Peyer's patch (tissue), 4 donors: Measurements from ENCODE around the gene LSM10. TPM values are rescaled to one million over a fixed set of nuclear protein-coding genes. Genes with fewer than 3 reads are reported as not detected.

Experiments used
- DNase-seq, 3 donors: peaks; one replicate each; pipeline ENCODE4 v3.0.0-alpha.2; 2017 to 2019
- H3K27ac ChIP-seq, 4 donors: fragments of 200-600 bp; sonication (generic); one replicate each; pipeline ENCODE4 v1.5.1; 2016 to 2019
- H3K27me3 ChIP-seq, 2 donors: fragments of 200-600 bp; sonication (generic); one replicate each; pipeline ENCODE4 v1.5.1; 2019
- H3K36me3 ChIP-seq, 3 donors: fragments of 200-600 bp; sonication (generic); one replicate each; pipeline ENCODE4 v1.5.1; 2016 to 2019
- H3K4me1 ChIP-seq, 4 donors: fragments of 200-600 bp; sonication (generic); one replicate each; pipeline ENCODE4 v1.5.1; 2016 to 2019
- H3K4me3 ChIP-seq, 4 donors: fragments of 200-600 bp; sonication (generic); 1 replicate in 3 of 4; 2 replicates in 1 of 4; pipeline ENCODE4 v1.5.1; 2016 to 2019; ENCODE audit warnings: mild to moderate bottlenecking in 1 of 4
- H3K9me3 ChIP-seq, 4 donors: fragments of 200-600 bp; sonication (generic); one replicate each; pipeline ENCODE4 v1.5.1; 2016 to 2019; ENCODE audit warnings: mild to moderate bottlenecking in 1 of 4
- CTCF ChIP-seq, 6 experiments: fragments of 450-650 bp in 4 of 6; fragments of 200-600 bp in 2 of 6; sonication (generic) in 1 of 6; IDR thresholded peaks; one replicate each; pipeline ENCODE4 v1.5.1; 2017 to 2019; ENCODE audit warnings: antibody characterized with exemption in 6 of 6, mild to moderate bottlenecking in 3 of 6, moderate library complexity in 1 of 6
- POLR2A ChIP-seq, 2 donors: fragments of 450-650 bp; IDR thresholded peaks; one replicate each; pipeline ENCODE4 v1.5.1; 2017; ENCODE audit warnings: antibody characterized with exemption in 2 of 2, mild to moderate bottlenecking in 2 of 2, moderate library complexity in 2 of 2
- total RNA-seq, 4 donors: library from RNA; depleted of rRNA; stranded (reverse); fragments of >200 nt; gene quantifications; one replicate each; pipeline ENCODE4 v1.1.0, GENCODE V29; 2016

Gene LSM10
- total RNA-seq, 4 donors from 2014 or later: 25.5 to 42.9 (median 31.2) TPM

- Histone ChIP-seq H3K27me3 (no peaks in the 10 kb centered on the region), H3K36me3 (no peaks in the 10 kb centered on the region), H3K4me3 (no peak overlapping the region), H3K9me3 (no peaks in the 10 kb centered on the region), H3K4me1 (peaks cover 12 to 57% (median 30%) of the 10 kb centered on the region in 4 donors), H3K27ac (peak overlapping the region in 2 of 4 donors; percentile 41 to 43)
- TF ChIP-seq CTCF (IDR thresholded peaks at IDR 0.05) (no peak), POLR2A (IDR thresholded peaks at IDR 0.05) (no peak)
- no peak for DNase-seq
These were observed 19.8 kb downstream of the LSM10 start for GRCh38 chr1:36377791-36378492.

- peak overlapping the region in 3 of 4 donors; percentile 81 to 96 (median 89) for H3K27ac ChIP-seq
- peaks cover 0 to 1% (median 0%) of the 10 kb centered on the region in 3 donors for H3K36me3 ChIP-seq
- no peaks in the 10 kb centered on the region for H3K9me3 ChIP-seq
- peaks cover 12 to 75% (median 35%) of the 10 kb centered on the region in 4 donors for H3K4me1 ChIP-seq
- TF ChIP-seq POLR2A (IDR thresholded peaks at IDR 0.05): no peak
- no peak for TF ChIP-seq CTCF (IDR thresholded peaks at IDR 0.05)
- no peak for DNase-seq
- no peak overlapping the region for H3K4me3 ChIP-seq
- no peaks in the 10 kb centered on the region for H3K27me3 ChIP-seq
These were observed 25.1 kb downstream of the LSM10 start for GRCh38 chr1:36372617-36373016.

GRCh38 chr1:36369061-36369861, 28.4 kb downstream of the LSM10 start:
- Histone ChIP-seq H3K27ac (peak overlapping the region in 2 of 4 donors; percentile 3 to 36), H3K4me3 (no peak overlapping the region), H3K36me3 (peaks cover 0 to 7% (median 0%) of the 10 kb centered on the region in 3 donors), H3K9me3 (no peaks in the 10 kb centered on the region), H3K4me1 (peaks cover 4 to 65% (median 27%) of the 10 kb centered on the region in 4 donors), H3K27me3 (no peaks in the 10 kb centered on the region)
- DNase-seq: peak; percentile 84 to 94 (median 91)
- TF ChIP-seq POLR2A (IDR thresholded peaks at IDR 0.05) (no peak), CTCF (IDR thresholded peaks at IDR 0.05) (peak; percentile 88 to 96 (median 91))

- no peak for DNase-seq
- no peak overlapping the region for H3K4me3 ChIP-seq
- no peaks in the 10 kb centered on the region for H3K27me3 ChIP-seq
- peaks cover 0 to 50% (median 13%) of the 10 kb centered on the region in 4 donors for H3K4me1 ChIP-seq
- peak overlapping the region in 1 of 4 donors; percentile 4 for H3K27ac ChIP-seq
- no peak for TF ChIP-seq CTCF (IDR thresholded peaks at IDR 0.05)
- TF ChIP-seq POLR2A (IDR thresholded peaks at IDR 0.05): no peak
- H3K36me3 ChIP-seq: peaks cover 0 to 10% (median 0%) of the 10 kb centered on the region in 3 donors
- no peaks in the 10 kb centered on the region for H3K9me3 ChIP-seq
These were observed 29.9 kb downstream of the LSM10 start for GRCh38 chr1:36367798-36368197.

GRCh38 chr1:36367066-36367465, 30.6 kb downstream of the LSM10 start:
- DNase-seq: no peak
- H3K27ac ChIP-seq: peak overlapping the region in 1 of 4 donors; percentile 70

More at GRCh38 chr1:36367066-36367465, 30.6 kb downstream of the LSM10 start:
- H3K4me1 ChIP-seq: peaks cover 0 to 45% (median 10%) of the 10 kb centered on the region in 4 donors
- H3K27me3 ChIP-seq: no peaks in the 10 kb centered on the region
- no peak for TF ChIP-seq CTCF (IDR thresholded peaks at IDR 0.05)
- TF ChIP-seq POLR2A (IDR thresholded peaks at IDR 0.05): no peak
- H3K36me3 ChIP-seq: peaks cover 0 to 18% (median 0%) of the 10 kb centered on the region in 3 donors
- H3K4me3 ChIP-seq: no peak overlapping the region
- no peaks in the 10 kb centered on the region for H3K9me3 ChIP-seq
